WTC11 (cell line): Measurements from ENCODE around the gene ZNF443. TPM values are rescaled to one million over a fixed set of nuclear protein-coding genes. Genes with fewer than 3 reads are reported as not detected.

Source experiments
- GABPB1 ChIP-seq: sonication (generic); formaldehyde crosslinking; IDR thresholded peaks from 2 replicates; pipeline ENCODE4 v1.8.1; 2023; ENCODE audit warnings: mild to moderate bottlenecking, missing genetic modification reagents
- GRHL2 ChIP-seq: fragments of 250-450 bp; sonication (Bioruptor Pico); IDR thresholded peaks from 2 replicates; pipeline ENCODE4 v1.8.0; 2022; ENCODE audit warnings: mild to moderate bottlenecking, moderate library complexity; ENCODE audit not compliant: insufficient replicate concordance, severe bottlenecking
- IRF2 ChIP-seq: sonication (generic); formaldehyde crosslinking; IDR thresholded peaks from 2 replicates; pipeline ENCODE4 v1.8.0; 2022; ENCODE audit warnings: low read depth, missing genetic modification reagents, borderline replicate concordance
- NFYB ChIP-seq: sonication (generic); formaldehyde crosslinking; conservative IDR thresholded peaks from 2 replicates; pipeline ENCODE4 v1.8.0; 2022; ENCODE audit warnings: low read depth, missing genetic modification reagents
- PRDM15 ChIP-seq: sonication (generic); formaldehyde crosslinking; IDR thresholded peaks from 2 replicates; pipeline ENCODE4 v1.8.0; 2022; ENCODE audit warnings: missing genetic modification reagents
- PREB ChIP-seq: sonication (generic); formaldehyde crosslinking; IDR thresholded peaks from 2 replicates; pipeline ENCODE4 v1.8.1; 2022; ENCODE audit warnings: mild to moderate bottlenecking, missing genetic modification reagents, moderate library complexity, borderline replicate concordance
- RORB ChIP-seq: fragments of 250-450 bp; sonication (Bioruptor Pico); IDR thresholded peaks from 2 replicates; pipeline ENCODE4 v1.9.0; 2021; ENCODE audit warnings: mild to moderate bottlenecking
- SOX15 ChIP-seq: fragments of 250-450 bp; sonication (Bioruptor Pico); IDR thresholded peaks from 2 replicates; pipeline ENCODE4 v1.9.0; 2021; ENCODE audit warnings: mild to moderate bottlenecking
- TEAD1 ChIP-seq: sonication (generic); formaldehyde crosslinking; IDR thresholded peaks from 2 replicates; pipeline ENCODE4 v1.8.0; 2022; ENCODE audit warnings: mild to moderate bottlenecking, missing genetic modification reagents
- ZNF138 ChIP-seq: sonication (generic); formaldehyde crosslinking; conservative IDR thresholded peaks from 2 replicates; pipeline ENCODE4 v1.8.1; 2022; ENCODE audit warnings: mild to moderate bottlenecking, moderate library complexity, missing genetic modification reagents
- ZNF263 ChIP-seq: sonication (generic); formaldehyde crosslinking; IDR thresholded peaks from 2 replicates; pipeline ENCODE4 v1.8.1; 2022; ENCODE audit warnings: low read depth, mild to moderate bottlenecking, moderate library complexity, missing genetic modification reagents
- ZNF423 ChIP-seq: fragments of 250-450 bp; sonication (Bioruptor Pico); IDR thresholded peaks from 2 replicates; pipeline ENCODE4 v2.1.2; 2022; ENCODE audit warnings: mild to moderate bottlenecking, moderate library complexity
- ZNF512 ChIP-seq: sonication (generic); formaldehyde crosslinking; IDR thresholded peaks from 2 replicates; pipeline ENCODE4 v1.8.1; 2022; ENCODE audit warnings: missing genetic modification reagents, borderline replicate concordance
- ZNF532 ChIP-seq: fragments of 250-450 bp; sonication (Bioruptor Pico); IDR thresholded peaks from 2 replicates; pipeline ENCODE4 v1.9.0; 2021; ENCODE audit warnings: mild to moderate bottlenecking, borderline replicate concordance
- total RNA-seq: library from RNA; stranded (reverse); gene quantifications from 3 replicates; pipeline ENCODE4 v1.2.3, GENCODE V29; 2021
- TF ChIP-seq, protein P1 (sequence below): fragments of 250-450 bp; sonication (Bioruptor Pico); IDR thresholded peaks from 2 replicates; pipeline ENCODE4 v1.9.0; 2021; ENCODE audit warnings: mild to moderate bottlenecking
- TF ChIP-seq, protein P2 (sequence below): fragments of 250-450 bp; sonication (Bioruptor Pico); conservative IDR thresholded peaks from 2 replicates; pipeline ENCODE4 v1.9.0; 2021; ENCODE audit warnings: mild to moderate bottlenecking
- TF ChIP-seq, protein P3 (sequence below): sonication (generic); formaldehyde crosslinking; IDR thresholded peaks from 2 replicates; pipeline ENCODE4 v1.8.1; 2023; ENCODE audit warnings: mild to moderate bottlenecking, moderate library complexity, missing genetic modification reagents
- TF ChIP-seq, protein P4 (sequence below): sonication (generic); formaldehyde crosslinking; IDR thresholded peaks from 2 replicates; pipeline ENCODE4 v1.8.1; 2022; ENCODE audit warnings: mild to moderate bottlenecking, moderate library complexity, missing genetic modification reagents

The ZNF443 gene
- total RNA-seq, 1 experiment from 2014 or later = 8.0 TPM

GRCh38 chr19:12440541-12441316, at the start of gene ZNF443 (continued):
- TF ChIP-seq, protein P1, sequence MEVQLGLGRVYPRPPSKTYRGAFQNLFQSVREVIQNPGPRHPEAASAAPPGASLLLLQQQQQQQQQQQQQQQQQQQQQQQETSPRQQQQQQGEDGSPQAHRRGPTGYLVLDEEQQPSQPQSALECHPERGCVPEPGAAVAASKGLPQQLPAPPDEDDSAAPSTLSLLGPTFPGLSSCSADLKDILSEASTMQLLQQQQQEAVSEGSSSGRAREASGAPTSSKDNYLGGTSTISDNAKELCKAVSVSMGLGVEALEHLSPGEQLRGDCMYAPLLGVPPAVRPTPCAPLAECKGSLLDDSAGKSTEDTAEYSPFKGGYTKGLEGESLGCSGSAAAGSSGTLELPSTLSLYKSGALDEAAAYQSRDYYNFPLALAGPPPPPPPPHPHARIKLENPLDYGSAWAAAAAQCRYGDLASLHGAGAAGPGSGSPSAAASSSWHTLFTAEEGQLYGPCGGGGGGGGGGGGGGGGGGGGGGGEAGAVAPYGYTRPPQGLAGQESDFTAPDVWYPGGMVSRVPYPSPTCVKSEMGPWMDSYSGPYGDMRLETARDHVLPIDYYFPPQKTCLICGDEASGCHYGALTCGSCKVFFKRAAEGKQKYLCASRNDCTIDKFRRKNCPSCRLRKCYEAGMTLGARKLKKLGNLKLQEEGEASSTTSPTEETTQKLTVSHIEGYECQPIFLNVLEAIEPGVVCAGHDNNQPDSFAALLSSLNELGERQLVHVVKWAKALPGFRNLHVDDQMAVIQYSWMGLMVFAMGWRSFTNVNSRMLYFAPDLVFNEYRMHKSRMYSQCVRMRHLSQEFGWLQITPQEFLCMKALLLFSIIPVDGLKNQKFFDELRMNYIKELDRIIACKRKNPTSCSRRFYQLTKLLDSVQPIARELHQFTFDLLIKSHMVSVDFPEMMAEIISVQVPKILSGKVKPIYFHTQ (CRISPR knock-in tag) = no peak
- TF ChIP-seq GABPB1 = 0 out of 2 replicates have a peak, but pooled peaks have one; percentile 11
- TF ChIP-seq IRF2 = no peak
- no peak for TF ChIP-seq ZNF423 (CRISPR knock-in tag)
- peak; percentile 89 for TF ChIP-seq NFYB
- TF ChIP-seq, protein P2, sequence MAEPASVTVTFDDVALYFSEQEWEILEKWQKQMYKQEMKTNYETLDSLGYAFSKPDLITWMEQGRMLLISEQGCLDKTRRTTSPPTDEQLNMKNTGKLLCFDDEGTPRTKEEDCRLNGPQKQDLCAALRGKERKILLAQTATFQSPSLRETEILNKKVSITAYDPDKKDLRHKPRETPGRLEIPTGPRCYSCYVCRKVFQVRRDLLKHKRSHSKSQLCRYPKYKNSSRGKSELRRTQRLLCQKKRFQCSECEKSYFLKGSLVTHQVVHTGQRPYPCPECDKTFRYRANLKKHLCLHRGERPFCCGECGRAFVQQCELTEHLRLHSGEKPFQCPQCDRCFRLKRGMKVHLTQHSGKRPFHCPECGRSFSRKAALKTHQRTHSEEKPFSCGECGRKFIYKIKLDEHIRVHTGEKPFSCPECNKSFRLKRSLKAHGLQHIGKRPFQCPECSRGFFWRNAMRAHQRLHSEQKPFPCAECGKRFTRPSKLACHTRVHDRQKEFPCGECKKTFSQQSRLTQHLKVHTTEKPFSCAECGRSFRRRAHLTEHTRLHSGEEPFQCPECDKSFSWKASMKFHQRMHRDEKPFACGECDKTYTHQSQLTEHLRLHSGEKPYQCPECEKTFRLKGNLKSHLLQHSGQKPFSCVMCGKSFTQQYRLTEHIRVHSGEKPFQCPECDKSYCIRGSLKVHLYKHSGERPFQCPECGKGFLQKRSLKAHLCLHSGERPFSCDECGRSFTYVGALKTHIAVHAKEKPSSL = no peak
- TF ChIP-seq, protein P3, sequence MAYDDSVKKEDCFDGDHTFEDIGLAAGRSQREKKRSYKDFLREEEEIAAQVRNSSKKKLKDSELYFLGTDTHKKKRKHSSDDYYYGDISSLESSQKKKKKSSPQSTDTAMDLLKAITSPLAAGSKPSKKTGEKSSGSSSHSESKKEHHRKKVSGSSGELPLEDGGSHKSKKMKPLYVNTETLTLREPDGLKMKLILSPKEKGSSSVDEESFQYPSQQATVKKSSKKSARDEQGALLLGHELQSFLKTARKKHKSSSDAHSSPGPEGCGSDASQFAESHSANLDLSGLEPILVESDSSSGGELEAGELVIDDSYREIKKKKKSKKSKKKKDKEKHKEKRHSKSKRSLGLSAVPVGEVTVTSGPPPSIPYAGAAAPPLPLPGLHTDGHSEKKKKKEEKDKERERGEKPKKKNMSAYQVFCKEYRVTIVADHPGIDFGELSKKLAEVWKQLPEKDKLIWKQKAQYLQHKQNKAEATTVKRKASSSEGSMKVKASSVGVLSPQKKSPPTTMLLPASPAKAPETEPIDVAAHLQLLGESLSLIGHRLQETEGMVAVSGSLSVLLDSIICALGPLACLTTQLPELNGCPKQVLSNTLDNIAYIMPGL (CRISPR knock-in tag) = peak; percentile 91
- TF ChIP-seq SOX15 (CRISPR knock-in tag) = no peak
- no peak for TF ChIP-seq ZNF263 (CRISPR knock-in tag)
- TF ChIP-seq ZNF532 (CRISPR knock-in tag) = no peak
- TF ChIP-seq PRDM15 (CRISPR knock-in tag) = no peak
- no peak for TF ChIP-seq TEAD1 (CRISPR knock-in tag)
- TF ChIP-seq RORB (CRISPR knock-in tag) = no peak
- no peak for TF ChIP-seq PREB (CRISPR knock-in tag)
- TF ChIP-seq, protein P4, sequence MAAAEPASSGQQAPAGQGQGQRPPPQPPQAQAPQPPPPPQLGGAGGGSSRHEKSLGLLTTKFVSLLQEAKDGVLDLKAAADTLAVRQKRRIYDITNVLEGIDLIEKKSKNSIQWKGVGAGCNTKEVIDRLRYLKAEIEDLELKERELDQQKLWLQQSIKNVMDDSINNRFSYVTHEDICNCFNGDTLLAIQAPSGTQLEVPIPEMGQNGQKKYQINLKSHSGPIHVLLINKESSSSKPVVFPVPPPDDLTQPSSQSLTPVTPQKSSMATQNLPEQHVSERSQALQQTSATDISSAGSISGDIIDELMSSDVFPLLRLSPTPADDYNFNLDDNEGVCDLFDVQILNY (CRISPR knock-in tag) = peak; percentile 61; the same call in 1 of the 2 replicates
- no peak for TF ChIP-seq ZNF138 (CRISPR knock-in tag)
- no peak for TF ChIP-seq ZNF512 (CRISPR knock-in tag)
- no peak for TF ChIP-seq GRHL2 (CRISPR knock-in tag)
